CD4-positive, alpha-beta T cell (primary cell): ENCODE results near the gene TESK2. TPM values are rescaled to one million over a fixed set of nuclear protein-coding genes. Genes with fewer than 3 reads are reported as not detected.
A peak's percentile ranks its signal among the peaks of the same experiment; 100 is the strongest.

ENCODE experiments used
- ATAC-seq: fragments of 200-7000 bp; cut with Tn5 transposase; one replicate; pipeline ENCODE4 v1.10.0; 2022; ENCODE audit warnings: mild to moderate bottlenecking; ENCODE audit not compliant: poor library complexity
- CTCF ChIA-PET: fragments of 350-600 bp; sonication (Branson Sonifier 250); formaldehyde crosslinking; loops from one replicate; lab custom pipeline; 2021; ENCODE audit warnings: antibody characterized with exemption, inconsistent platforms; lab: Charles Lee
- POLR2A ChIA-PET: fragments of 350-600 bp; sonication (Branson Sonifier 250); formaldehyde crosslinking; loops from one replicate; lab custom pipeline; 2021; ENCODE audit warnings: antibody characterized with exemption, inconsistent platforms; lab: Charles Lee
- DNase-seq, 14 experiments: peaks; one replicate each; pipeline ENCODE4 v3.0.0-alpha.2; 2013 to 2020; ENCODE audit warnings: mixed read lengths in 2 of 14
- H3K27ac ChIP-seq, 2 donors: one replicate each; pipeline versions ENCODE4 v1.5.1 to v1.7.0; 2013; ENCODE audit warnings: low read length in 2 of 2, low read depth in 1 of 2, mild to moderate bottlenecking in 1 of 2
- H3K27me3 ChIP-seq, 2 experiments: 1 replicate in 1 of 2; 2 replicates in 1 of 2; pipeline versions ENCODE4 v1.6.1 to v1.7.0; 2013; ENCODE audit warnings: low read length in 2 of 2, control low read depth in 1 of 2, mild to moderate bottlenecking in 1 of 2, moderate library complexity in 1 of 2; ENCODE audit not compliant: insufficient read depth in 2 of 2, control insufficient read depth in 1 of 2
- H3K36me3 ChIP-seq: one replicate; pipeline ENCODE4 v1.6.1; 2013; ENCODE audit warnings: low read length, control low read depth; ENCODE audit not compliant: insufficient read depth
- H3K4me1 ChIP-seq: one replicate; pipeline ENCODE4 v1.6.1; 2013; ENCODE audit warnings: low read length, control low read depth; ENCODE audit not compliant: insufficient read depth
- H3K4me3 ChIP-seq: one replicate; pipeline ENCODE4 v1.5.1; 2013; ENCODE audit warnings: mild to moderate bottlenecking, low read length, moderate library complexity
- H3K9me3 ChIP-seq, 2 experiments: 1 replicate in 1 of 2; 2 replicates in 1 of 2; pipeline versions ENCODE4 v1.6.1 to v1.7.0; 2013; ENCODE audit warnings: low read length in 2 of 2, mild to moderate bottlenecking in 2 of 2, control low read depth in 1 of 2, moderate library complexity in 1 of 2; ENCODE audit not compliant: control insufficient read depth in 1 of 2, insufficient read depth in 1 of 2
- H3K27ac Mint-ChIP-seq: one replicate; pipeline ENCODE4 v1.8.0; 2020; ENCODE audit warnings: mixed read lengths
- H3K27me3 Mint-ChIP-seq: one replicate; pipeline ENCODE4 v1.8.0; 2021; ENCODE audit warnings: mixed read lengths
- H3K36me3 Mint-ChIP-seq: one replicate; pipeline ENCODE4 v1.8.0; 2021; ENCODE audit warnings: low read depth, mixed read lengths
- H3K4me1 Mint-ChIP-seq: one replicate; pipeline ENCODE4 v1.8.0; 2021; ENCODE audit warnings: low read depth, mixed read lengths
- H3K4me3 Mint-ChIP-seq: one replicate; pipeline ENCODE4 v1.8.0; 2020; ENCODE audit warnings: mild to moderate bottlenecking, mixed read lengths
- H3K9me3 Mint-ChIP-seq: one replicate; pipeline ENCODE4 v1.8.0; 2020; ENCODE audit warnings: mixed read lengths
- CTCF ChIP-seq: fragments of 200-600 bp; IDR thresholded peaks from one replicate; pipeline ENCODE4 v1.8.0; 2022; ENCODE audit warnings: antibody characterized with exemption, mild to moderate bottlenecking
- intact Hi-C, 2 experiments: fragments of 100-400 bp; cut with DNase I in 1 of 2; cut with micrococcal nuclease in 1 of 2; formaldehyde crosslinking; loops; one replicate each; pipeline versions ENCODE4 v1.15.1 to v1.9.0; 2023 to 2025; cut with DNase I, micrococcal nuclease
- total RNA-seq, 174 experiments: library from RNA in 2 of 174; stranded (reverse) in 2 of 174; gene quantifications; one replicate each; pipeline ENCODE4 v1.2.3 and lab custom pipeline; 2021 to 2026

TESK2 gene
- total RNA-seq, 2 experiments from 2014 or later = 2.8 to 3.4 TPM

- Histone ChIP-seq H3K27me3 (no peaks in the 10 kb centered on the region), H3K4me3 (no peak overlapping the region), H3K9me3 (no peaks in the 10 kb centered on the region), H3K4me1 (peaks cover 24% of the 10 kb centered on the region), H3K27ac (no peak overlapping the region), H3K36me3 (no peaks in the 10 kb centered on the region)
- Mint-ChIP-seq H3K4me1 (peaks cover 36% of the 10 kb centered on the region), H3K9me3 (no peaks in the 10 kb centered on the region), H3K36me3 (no peaks in the 10 kb centered on the region), H3K27ac (no peak overlapping the region), H3K27me3 (no peaks in the 10 kb centered on the region), H3K4me3 (peak overlapping the region; percentile 96)
- no peak for DNase-seq
- TF ChIP-seq CTCF = no peak
- intact Hi-C loops = loop anchor here in 1 of 2 experiments (10.0 kb wide), 1 partner anchor 723 kb away; the partner anchor contains the start of gene RPS8
- POLR2A ChIA-PET = interaction anchor here (2.2 to 2.4 kb wide), 3 partner anchors 158 to 777 kb away, joined by 15 to 57 read pairs (median 32); partner anchors contain the start of genes MUTYH and TOE1
- no peak for ATAC-seq
- CTCF ChIA-PET = interaction anchor here (0.7 kb wide), 1 partner anchor 14 kb away, joined by 3 read pairs; no protein-coding TSS in a partner anchor
Measured at GRCh38 chr1:45498279-45498678, 7.3 kb upstream of the TESK2 start.

GRCh38 chr1:45493116-45493697 lies 2.2 kb upstream of the TESK2 start:
- CTCF ChIA-PET = interaction anchor here (0.7 to 3.3 kb wide), 14 partner anchors 19 to 764 kb away, joined by 3 to 20 read pairs (median 4); partner anchors contain the start of genes HECTD3, MUTYH, TOE1 and UROD
- peak; percentile 68 for TF ChIP-seq CTCF
- H3K4me3 ChIP-seq = no peak overlapping the region
- no peak overlapping the region for H3K27ac Mint-ChIP-seq
- POLR2A ChIA-PET = interaction anchor here (0.5 to 6.2 kb wide), 10 partner anchors 9 to 771 kb away, joined by 3 to 76 read pairs (median 6); partner anchors contain the start of genes HECTD3, MUTYH, PRDX1 and TOE1
- no peaks in the 10 kb centered on the region for H3K36me3 Mint-ChIP-seq
- no peak overlapping the region for H3K27ac ChIP-seq
- no peaks in the 10 kb centered on the region for H3K9me3 ChIP-seq
- ATAC-seq (no peak), DNase-seq (peak in 13 of 14 experiments; percentile 23 to 79 (median 40))
- no peaks in the 10 kb centered on the region for H3K9me3 Mint-ChIP-seq
- intact Hi-C loops = loop anchor here (1.0 to 10.0 kb wide), 9 partner anchors 133 to 861 kb away; partner anchors contain the start of genes RNU5D-1 (in 2 of the 2), MUTYH (in 1 of the 2), RPS8 (in 1 of the 2) and TOE1 (in 1 of the 2)
- no peaks in the 10 kb centered on the region for H3K27me3 Mint-ChIP-seq
- peaks cover 5% of the 10 kb centered on the region for H3K4me1 Mint-ChIP-seq
- H3K4me3 Mint-ChIP-seq = peak overlapping the region; percentile 42
- no peaks in the 10 kb centered on the region for H3K27me3 ChIP-seq
- no peaks in the 10 kb centered on the region for H3K36me3 ChIP-seq
- H3K4me1 ChIP-seq = peaks cover 28% of the 10 kb centered on the region

GRCh38 chr1:45492691-45493090 lies 1.7 kb upstream of the TESK2 start:
- no peaks in the 10 kb centered on the region for H3K9me3 Mint-ChIP-seq
- Histone ChIP-seq H3K4me3 (no peak overlapping the region), H3K9me3 (no peaks in the 10 kb centered on the region), H3K4me1 (peaks cover 28% of the 10 kb centered on the region), H3K27me3 (no peaks in the 10 kb centered on the region), H3K36me3 (no peaks in the 10 kb centered on the region), H3K27ac (no peak overlapping the region)
- H3K4me1 Mint-ChIP-seq = peaks cover 5% of the 10 kb centered on the region
- H3K4me3 Mint-ChIP-seq = peak overlapping the region; percentile 42
- no peaks in the 10 kb centered on the region for H3K27me3 Mint-ChIP-seq
- DNase-seq = no peak
- CTCF ChIA-PET = interaction anchor here (0.7 to 3.3 kb wide), 15 partner anchors 20 to 771 kb away, joined by 3 to 20 read pairs (median 4); partner anchors contain the start of genes HECTD3, MUTYH, TOE1 and UROD
- H3K36me3 Mint-ChIP-seq = no peaks in the 10 kb centered on the region
- ATAC-seq = no peak
- no peak overlapping the region for H3K27ac Mint-ChIP-seq
- POLR2A ChIA-PET = interaction anchor here (0.7 to 6.2 kb wide), 10 partner anchors 9 to 771 kb away, joined by 3 to 76 read pairs (median 6); partner anchors contain the start of genes HECTD3, MUTYH, PRDX1 and RNU5D-1
- no peak for TF ChIP-seq CTCF
- intact Hi-C loops = loop anchor here (1.0 to 10.0 kb wide), 9 partner anchors 132 to 860 kb away; partner anchors contain the start of genes RNU5D-1 (in 2 of the 2), MUTYH (in 1 of the 2), RPS8 (in 1 of the 2) and TOE1 (in 1 of the 2)
